HFF-Myc (cell line): ENCODE results near the gene CORIN.

ENCODE experiments used
- DNase-seq: peaks from one replicate; pipeline ENCODE4 v3.0.0-alpha.2; 2011; ENCODE audit warnings: low read depth; ENCODE audit errors: extremely low read depth
- H3K4me3 ChIP-seq: replicated peaks from 2 replicates; pipeline ENCODE4 v1.5.1; 2011; ENCODE audit warnings: low read depth, mild to moderate bottlenecking, control low read depth, low read length
- TF ChIP-seq, protein P1 (sequence below): IDR thresholded peaks from 2 replicates; pipeline ENCODE4 v1.5.1; 2012; ENCODE audit warnings: mild to moderate bottlenecking, low read depth, low read length, control low read depth; ENCODE audit errors: missing control alignments

Gene CORIN

DNA sequence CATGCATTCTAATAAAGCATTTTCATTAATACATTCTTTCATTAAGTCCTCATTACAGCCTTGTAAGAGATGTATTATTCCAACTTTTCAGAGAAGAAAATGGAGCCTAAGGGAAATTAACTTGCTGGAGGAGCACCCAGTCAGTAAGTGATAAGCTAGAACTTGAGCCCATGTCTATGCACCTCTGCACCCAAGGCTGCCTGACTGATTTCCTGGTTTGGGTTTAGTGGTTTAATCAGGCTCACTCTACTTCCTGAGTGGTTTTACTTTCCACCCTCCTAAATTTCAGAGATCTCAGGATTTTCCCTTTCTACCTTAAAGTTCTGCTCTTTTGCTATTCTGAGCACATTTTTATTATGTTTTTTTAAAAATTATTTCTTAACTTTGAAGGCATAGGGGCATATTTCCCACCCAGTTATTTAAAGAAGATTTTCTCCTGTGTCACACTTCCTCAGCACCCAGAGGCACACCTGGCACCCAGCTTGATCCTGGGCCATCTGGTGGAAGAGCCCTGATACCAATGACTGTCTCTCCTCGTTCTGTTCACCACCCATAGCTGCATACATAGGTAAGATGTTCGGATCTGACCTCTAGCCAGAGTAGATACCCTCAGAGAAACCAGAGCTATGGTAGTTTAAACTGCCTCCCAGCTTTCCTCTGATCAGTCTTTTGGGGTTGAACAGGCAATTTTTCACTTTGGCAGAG is 10.4 kb downstream of the CORIN start:
- no peak for DNase-seq
- TF ChIP-seq, protein P1, sequence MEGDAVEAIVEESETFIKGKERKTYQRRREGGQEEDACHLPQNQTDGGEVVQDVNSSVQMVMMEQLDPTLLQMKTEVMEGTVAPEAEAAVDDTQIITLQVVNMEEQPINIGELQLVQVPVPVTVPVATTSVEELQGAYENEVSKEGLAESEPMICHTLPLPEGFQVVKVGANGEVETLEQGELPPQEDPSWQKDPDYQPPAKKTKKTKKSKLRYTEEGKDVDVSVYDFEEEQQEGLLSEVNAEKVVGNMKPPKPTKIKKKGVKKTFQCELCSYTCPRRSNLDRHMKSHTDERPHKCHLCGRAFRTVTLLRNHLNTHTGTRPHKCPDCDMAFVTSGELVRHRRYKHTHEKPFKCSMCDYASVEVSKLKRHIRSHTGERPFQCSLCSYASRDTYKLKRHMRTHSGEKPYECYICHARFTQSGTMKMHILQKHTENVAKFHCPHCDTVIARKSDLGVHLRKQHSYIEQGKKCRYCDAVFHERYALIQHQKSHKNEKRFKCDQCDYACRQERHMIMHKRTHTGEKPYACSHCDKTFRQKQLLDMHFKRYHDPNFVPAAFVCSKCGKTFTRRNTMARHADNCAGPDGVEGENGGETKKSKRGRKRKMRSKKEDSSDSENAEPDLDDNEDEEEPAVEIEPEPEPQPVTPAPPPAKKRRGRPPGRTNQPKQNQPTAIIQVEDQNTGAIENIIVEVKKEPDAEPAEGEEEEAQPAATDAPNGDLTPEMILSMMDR = no peak
- H3K4me3 ChIP-seq = no peak overlapping the region

DNA sequence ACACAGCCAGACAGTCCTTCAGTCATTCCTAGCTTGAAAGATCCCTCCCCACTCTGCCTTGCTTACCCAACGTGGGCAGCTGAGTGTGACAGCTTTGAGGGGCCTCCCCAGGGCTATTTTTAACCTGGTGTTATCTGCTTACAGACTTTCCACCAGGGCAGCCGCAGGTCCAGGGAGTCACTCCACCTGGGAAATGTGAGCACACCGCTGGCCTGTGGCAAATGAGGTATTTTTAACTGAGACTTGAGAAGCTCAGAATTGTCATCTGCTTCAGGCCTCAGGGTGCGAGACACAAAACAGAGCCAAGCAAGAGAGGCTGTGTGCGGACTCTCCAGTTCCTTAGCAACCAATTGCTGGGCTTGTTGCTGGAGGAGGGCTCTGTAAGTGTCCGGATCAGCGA is 13.0 kb downstream of the CORIN start:
- no peak overlapping the region for H3K4me3 ChIP-seq
- TF ChIP-seq, protein P1 = no peak
- DNase-seq = no peak

DNA sequence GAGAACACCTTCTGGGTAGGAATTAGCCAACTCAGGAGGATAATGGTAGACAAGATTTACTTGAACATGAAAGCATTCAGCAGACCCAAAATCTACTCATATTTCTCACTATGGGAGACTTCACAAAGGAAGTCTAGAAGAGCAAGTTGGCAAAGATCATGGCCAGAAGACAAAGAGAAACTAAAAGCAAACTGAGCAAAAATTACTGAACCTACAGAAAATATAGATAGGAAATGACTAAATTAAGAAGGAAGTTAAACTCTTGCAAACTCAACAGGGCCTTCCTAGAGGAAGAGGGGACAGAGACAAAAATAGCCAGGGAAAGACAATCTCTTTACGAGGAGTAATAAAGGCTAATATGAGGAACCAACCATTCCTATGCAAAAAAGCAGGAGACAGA is 18.7 kb downstream of the CORIN start:
- TF ChIP-seq, protein P1 = no peak
- H3K4me3 ChIP-seq = no peak overlapping the region
- DNase-seq = no peak

DNA sequence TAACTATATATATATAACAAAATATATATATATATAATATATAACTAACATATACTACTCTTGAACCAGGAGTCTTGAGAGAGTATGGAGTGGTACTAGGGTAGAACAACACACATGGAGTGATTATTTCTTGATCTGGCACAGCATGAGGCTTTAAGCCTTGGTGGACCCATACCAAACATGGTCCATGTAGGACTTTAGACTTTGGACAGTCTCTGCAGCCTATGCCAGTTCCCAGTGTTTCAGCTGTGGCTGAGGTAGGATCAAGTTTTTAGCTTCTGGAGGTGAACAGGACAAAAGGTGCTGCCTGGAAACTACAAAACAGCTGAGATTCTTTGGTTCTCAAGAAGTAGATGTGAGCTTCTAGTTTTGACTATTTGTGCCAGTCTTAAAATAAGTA is 20.6 kb downstream of the CORIN start:
- H3K4me3 ChIP-seq = no peak overlapping the region
- no peak for DNase-seq
- TF ChIP-seq, protein P1 = no peak

DNA sequence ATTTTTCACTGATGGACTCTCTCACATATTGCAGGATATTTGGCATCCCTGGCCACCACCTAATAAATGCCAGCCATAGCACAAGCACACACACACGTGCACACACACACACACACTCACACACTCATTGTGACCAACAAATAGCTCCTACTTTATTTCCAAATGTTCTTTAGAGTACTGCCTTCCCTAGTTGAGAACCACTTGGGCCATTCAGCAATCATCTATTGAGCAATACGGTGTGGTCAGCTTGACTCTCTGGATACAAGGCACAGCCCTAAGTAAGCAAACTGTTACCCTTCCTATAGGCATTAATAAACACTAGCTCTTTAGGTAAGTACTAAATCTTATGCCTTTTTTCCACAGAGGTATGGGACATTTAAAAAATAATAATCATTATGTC is 21.1 kb downstream of the CORIN start:
- no peak overlapping the region for H3K4me3 ChIP-seq
- TF ChIP-seq, protein P1 = no peak
- DNase-seq = no peak

DNA sequence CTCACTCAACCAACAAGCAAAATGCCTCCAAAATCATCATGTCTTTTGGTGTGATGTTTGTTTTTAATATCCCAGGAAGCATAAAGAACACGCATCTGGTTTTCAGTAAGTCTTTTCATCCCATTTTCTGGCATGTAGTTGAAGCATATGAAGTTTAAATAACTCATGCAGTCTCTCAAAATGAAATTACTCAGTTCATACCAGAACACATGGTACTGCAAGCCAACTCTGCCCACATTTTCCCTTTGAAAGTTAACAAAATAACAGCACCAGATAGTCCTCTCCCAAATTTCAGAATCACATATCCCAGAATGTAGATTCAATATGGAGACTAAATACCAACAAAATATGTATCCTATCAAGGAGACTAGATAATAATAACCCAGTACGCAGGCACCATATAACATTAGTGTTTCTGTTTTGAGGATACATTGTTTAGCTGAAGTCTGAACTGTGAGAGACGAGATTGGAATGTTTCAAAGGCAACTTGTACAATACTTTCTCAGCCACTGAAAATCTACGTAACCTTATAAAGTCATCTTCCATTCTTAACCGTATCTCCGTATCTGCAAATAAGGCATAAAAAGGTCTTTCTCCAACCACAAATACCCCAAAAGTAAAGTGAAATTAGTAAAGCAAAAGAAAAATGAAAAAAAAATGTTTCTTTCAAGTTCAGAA is 23.1 kb downstream of the CORIN start:
- DNase-seq = no peak
- TF ChIP-seq, protein P1 = no peak
- H3K4me3 ChIP-seq = no peak overlapping the region
